Prostate gland (tissue), 2 donors: ENCODE data around the gene ZSCAN20.

Source experiments
- POLR2A ChIP-seq: fragments of 450-650 bp; IDR thresholded peaks from one replicate; pipeline ENCODE4 v1.6.1; 2016; ENCODE audit warnings: antibody characterized with exemption, mild to moderate bottlenecking
- POLR2AphosphoS5 ChIP-seq: sonication (generic); formaldehyde crosslinking; IDR thresholded peaks from one replicate; pipeline ENCODE4 v1.6.1; 2017; ENCODE audit warnings: antibody characterized with exemption
- TF ChIP-seq, protein P1 (sequence below), 4 experiments: fragments of 200-600 bp in 2 of 4; fragments of 450-650 bp in 2 of 4; sonication (generic) in 2 of 4; IDR thresholded peaks; 1 replicate in 3 of 4; 2 replicates in 1 of 4; pipeline ENCODE4 v1.5.1; 2016 to 2019; ENCODE audit warnings: antibody characterized with exemption in 4 of 4, mild to moderate bottlenecking in 2 of 4, moderate library complexity in 2 of 4

DNA sequence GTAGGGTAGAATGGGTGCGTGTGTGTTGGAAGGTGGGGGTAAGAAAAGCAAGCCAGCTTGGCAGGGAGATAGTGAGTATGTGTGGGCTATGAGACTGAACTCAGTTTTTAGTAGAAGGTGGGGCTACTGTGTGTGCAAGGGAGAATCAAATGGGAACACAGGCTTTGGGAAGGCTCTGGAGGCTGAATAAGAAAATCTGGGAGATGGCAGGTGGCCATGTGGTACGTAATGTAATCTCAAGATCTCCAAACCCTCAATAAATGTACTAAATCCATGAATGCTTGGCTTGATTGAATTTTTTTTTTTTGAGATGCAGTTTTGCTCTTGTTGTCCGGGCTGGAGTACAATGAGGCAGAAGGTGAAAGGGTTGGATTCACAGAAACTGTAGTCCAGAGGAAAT, 3.5 kb upstream of the ZSCAN20 start:
- TF ChIP-seq, protein P1, sequence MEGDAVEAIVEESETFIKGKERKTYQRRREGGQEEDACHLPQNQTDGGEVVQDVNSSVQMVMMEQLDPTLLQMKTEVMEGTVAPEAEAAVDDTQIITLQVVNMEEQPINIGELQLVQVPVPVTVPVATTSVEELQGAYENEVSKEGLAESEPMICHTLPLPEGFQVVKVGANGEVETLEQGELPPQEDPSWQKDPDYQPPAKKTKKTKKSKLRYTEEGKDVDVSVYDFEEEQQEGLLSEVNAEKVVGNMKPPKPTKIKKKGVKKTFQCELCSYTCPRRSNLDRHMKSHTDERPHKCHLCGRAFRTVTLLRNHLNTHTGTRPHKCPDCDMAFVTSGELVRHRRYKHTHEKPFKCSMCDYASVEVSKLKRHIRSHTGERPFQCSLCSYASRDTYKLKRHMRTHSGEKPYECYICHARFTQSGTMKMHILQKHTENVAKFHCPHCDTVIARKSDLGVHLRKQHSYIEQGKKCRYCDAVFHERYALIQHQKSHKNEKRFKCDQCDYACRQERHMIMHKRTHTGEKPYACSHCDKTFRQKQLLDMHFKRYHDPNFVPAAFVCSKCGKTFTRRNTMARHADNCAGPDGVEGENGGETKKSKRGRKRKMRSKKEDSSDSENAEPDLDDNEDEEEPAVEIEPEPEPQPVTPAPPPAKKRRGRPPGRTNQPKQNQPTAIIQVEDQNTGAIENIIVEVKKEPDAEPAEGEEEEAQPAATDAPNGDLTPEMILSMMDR (IDR thresholded peaks at IDR 0.05) = no peak
- TF ChIP-seq POLR2AphosphoS5 = no peak
- TF ChIP-seq POLR2A = no peak
